NCI-H1694 treated with DMSO at 0.1 percent for 48 hours (cell line): ENCODE data around the gene AP5S1.
A peak's percentile ranks its signal among the peaks of the same experiment; 100 is the strongest.

ENCODE experiments used
- DNase-seq: peaks from one replicate; lab custom pipeline; 2025; lab: John Stamatoyannopoulos, UW

The AP5S1 gene

GRCh38 chr20:3846378-3846739 lies 26.0 kb downstream of the AP5S1 start:
- no peak for DNase-seq

GRCh38 chr20:3846740-3847428 lies 26.5 kb downstream of the AP5S1 start, which contains the start of gene MAVS:
Gene MAVS (plus strand): TSS chr20:3846834. CDS start chr20:3854625, 7,791 bp downstream.
- DNase-seq = peak; percentile 69

- DNase-seq = no peak
Measured at GRCh38 chr20:3847429-3847940, 27.1 kb downstream of the AP5S1 start.

- DNase-seq = no peak
Measured at GRCh38 chr20:3848565-3848964, 28.2 kb downstream of the AP5S1 start.

GRCh38 chr20:3854462-3854871 lies 34.1 kb downstream of the AP5S1 start:
- no peak for DNase-seq

- DNase-seq = no peak
Measured at GRCh38 chr20:3857405-3857804, 37.1 kb downstream of the AP5S1 start.

GRCh38 chr20:3858689-3859088 lies 38.3 kb downstream of the AP5S1 start:
- no peak for DNase-seq

- no peak for DNase-seq
Measured at GRCh38 chr20:3861191-3861590, 40.8 kb downstream of the AP5S1 start.

GRCh38 chr20:3862333-3862732 lies 42.0 kb downstream of the AP5S1 start:
- DNase-seq = no peak

- DNase-seq = no peak
Measured at GRCh38 chr20:3863317-3863716, 43.0 kb downstream of the AP5S1 start.

- no peak for DNase-seq
Measured at GRCh38 chr20:3864518-3864917, 44.2 kb downstream of the AP5S1 start.

GRCh38 chr20:3865152-3865886 lies 45.0 kb downstream of the AP5S1 start:
- no peak for DNase-seq

- no peak for DNase-seq
Measured at GRCh38 chr20:3865887-3866407, 45.6 kb downstream of the AP5S1 start.

GRCh38 chr20:3866464-3866863 lies 46.1 kb downstream of the AP5S1 start:
- no peak for DNase-seq

GRCh38 chr20:3867802-3868201 lies 47.5 kb downstream of the AP5S1 start:
- no peak for DNase-seq

- no peak for DNase-seq
Measured at GRCh38 chr20:3869839-3870634, 49.7 kb downstream of the AP5S1 start.

GRCh38 chr20:3871550-3872265 lies 51.4 kb downstream of the AP5S1 start:
- no peak for DNase-seq

GRCh38 chr20:3873507-3873906 lies 53.2 kb downstream of the AP5S1 start:
- DNase-seq = no peak

- DNase-seq = no peak
Measured at GRCh38 chr20:3874194-3874844, 54.0 kb downstream of the AP5S1 start.

- no peak for DNase-seq
Measured at GRCh38 chr20:3875378-3875974, 55.1 kb downstream of the AP5S1 start.

- no peak for DNase-seq
Measured at GRCh38 chr20:3876000-3876399, 55.7 kb downstream of the AP5S1 start.
